WTC11 (cell line): ENCODE results near the gene TF. TPM values are rescaled to one million over a fixed set of nuclear protein-coding genes. Genes with fewer than 3 reads are reported as not detected.

Source experiments
- ATAC-seq: fragments of 200-7000 bp; cut with Tn5 transposase; 2 replicates; pipeline ENCODE4 v1.10.0; 2021; ENCODE audit warnings: mild to moderate bottlenecking, moderate library complexity
- CTCF ChIA-PET: fragments of 300-600 bp; sonication (Branson Sonifier 250); formaldehyde crosslinking; loops from one replicate; lab custom pipeline; 2021; ENCODE audit warnings: antibody characterized with exemption; lab: Charles Lee
- POLR2A ChIA-PET: fragments of 350-600 bp; sonication (Branson Sonifier 250); formaldehyde crosslinking; loops from one replicate; lab custom pipeline; 2021; ENCODE audit warnings: antibody characterized with exemption; lab: Charles Lee
- DNase-seq: peaks from one replicate; pipeline ENCODE4 v3.0.0; 2021; ENCODE audit warnings: low spot score
- H3K27ac Mint-ChIP-seq: 2 replicates; pipeline ENCODE4 v1.8.0; 2021; ENCODE audit warnings: mixed read lengths
- H3K27me3 Mint-ChIP-seq: 2 replicates; pipeline ENCODE4 v1.8.0; 2021; ENCODE audit warnings: low read depth, mild to moderate bottlenecking, moderate library complexity, mixed read lengths
- H3K36me3 Mint-ChIP-seq: 2 replicates; pipeline ENCODE4 v1.8.0; 2021; ENCODE audit warnings: mixed read lengths
- H3K4me1 Mint-ChIP-seq: 2 replicates; pipeline ENCODE4 v1.8.0; 2022; ENCODE audit warnings: mixed read lengths
- H3K4me3 Mint-ChIP-seq: 2 replicates; pipeline ENCODE4 v1.8.0; 2021; ENCODE audit warnings: mild to moderate bottlenecking, moderate library complexity, mixed read lengths
- H3K9me3 Mint-ChIP-seq: 2 replicates; pipeline ENCODE4 v1.8.0; 2021; ENCODE audit warnings: mixed read lengths
- ARID4B ChIP-seq: sonication (generic); formaldehyde crosslinking; IDR thresholded peaks from 2 replicates; pipeline ENCODE4 v1.8.0; 2023; ENCODE audit warnings: missing genetic modification reagents, mild to moderate bottlenecking, borderline replicate concordance
- CREB1 ChIP-seq: sonication (generic); formaldehyde crosslinking; IDR thresholded peaks from 2 replicates; pipeline ENCODE4 v1.8.0; 2023; ENCODE audit warnings: mild to moderate bottlenecking, missing genetic modification reagents
- CTCF ChIP-seq: fragments of 200-600 bp; IDR thresholded peaks from 2 replicates; pipeline ENCODE4 v1.8.0; 2022; ENCODE audit warnings: antibody characterized with exemption
- ELF4 ChIP-seq: sonication (generic); formaldehyde crosslinking; IDR thresholded peaks from 2 replicates; pipeline ENCODE4 v1.8.1; 2022; ENCODE audit warnings: low read depth, mild to moderate bottlenecking, moderate library complexity, missing genetic modification reagents
- IRF1 ChIP-seq: sonication (generic); formaldehyde crosslinking; IDR thresholded peaks from 2 replicates; pipeline ENCODE4 v1.8.0; 2023; ENCODE audit warnings: missing genetic modification reagents
- MXD4 ChIP-seq: fragments of 250-450 bp; sonication (Bioruptor Pico); IDR thresholded peaks from 2 replicates; pipeline ENCODE4 v1.8.0; 2021; ENCODE audit warnings: mild to moderate bottlenecking, moderate library complexity, borderline replicate concordance
- NR2C2 ChIP-seq: sonication (generic); formaldehyde crosslinking; IDR thresholded peaks from 2 replicates; pipeline ENCODE4 v1.8.0; 2022; ENCODE audit warnings: mild to moderate bottlenecking, missing genetic modification reagents
- TP53 ChIP-seq: sonication (generic); formaldehyde crosslinking; IDR thresholded peaks from 2 replicates; pipeline ENCODE4 v1.8.1; 2023; ENCODE audit warnings: mild to moderate bottlenecking, missing genetic modification reagents
- ZNF121 ChIP-seq: sonication (generic); formaldehyde crosslinking; IDR thresholded peaks from 2 replicates; pipeline ENCODE4 v1.8.0; 2023; ENCODE audit warnings: missing genetic modification reagents
- ZNF396 ChIP-seq: fragments of 250-450 bp; sonication (Bioruptor Pico); IDR thresholded peaks from 2 replicates; pipeline ENCODE4 v1.8.0; 2021; ENCODE audit warnings: mild to moderate bottlenecking, moderate library complexity, borderline replicate concordance
- total RNA-seq: library from RNA; stranded (reverse); gene quantifications from 3 replicates; pipeline ENCODE4 v1.2.3, GENCODE V29; 2021
- TF ChIP-seq, protein P1 (sequence below): fragments of 250-450 bp; sonication (Bioruptor Pico); IDR thresholded peaks from 2 replicates; pipeline ENCODE4 v1.9.0; 2021; ENCODE audit warnings: mild to moderate bottlenecking, borderline replicate concordance
- TF ChIP-seq, protein P2 (sequence below): sonication (generic); formaldehyde crosslinking; IDR thresholded peaks from 2 replicates; pipeline ENCODE4 v1.8.0; 2022; ENCODE audit warnings: mild to moderate bottlenecking, missing genetic modification reagents
- TF ChIP-seq, protein P3 (sequence below): fragments of 250-450 bp; sonication (Bioruptor Pico); IDR thresholded peaks from 2 replicates; pipeline ENCODE4 v1.8.0; 2021; ENCODE audit warnings: mild to moderate bottlenecking

TF gene
- total RNA-seq, 1 experiment from 2014 or later = 9.3 TPM

GRCh38 chr3:133838296-133838789 is 92.2 kb downstream of the TF start (continued):
- TF ChIP-seq, protein P1, sequence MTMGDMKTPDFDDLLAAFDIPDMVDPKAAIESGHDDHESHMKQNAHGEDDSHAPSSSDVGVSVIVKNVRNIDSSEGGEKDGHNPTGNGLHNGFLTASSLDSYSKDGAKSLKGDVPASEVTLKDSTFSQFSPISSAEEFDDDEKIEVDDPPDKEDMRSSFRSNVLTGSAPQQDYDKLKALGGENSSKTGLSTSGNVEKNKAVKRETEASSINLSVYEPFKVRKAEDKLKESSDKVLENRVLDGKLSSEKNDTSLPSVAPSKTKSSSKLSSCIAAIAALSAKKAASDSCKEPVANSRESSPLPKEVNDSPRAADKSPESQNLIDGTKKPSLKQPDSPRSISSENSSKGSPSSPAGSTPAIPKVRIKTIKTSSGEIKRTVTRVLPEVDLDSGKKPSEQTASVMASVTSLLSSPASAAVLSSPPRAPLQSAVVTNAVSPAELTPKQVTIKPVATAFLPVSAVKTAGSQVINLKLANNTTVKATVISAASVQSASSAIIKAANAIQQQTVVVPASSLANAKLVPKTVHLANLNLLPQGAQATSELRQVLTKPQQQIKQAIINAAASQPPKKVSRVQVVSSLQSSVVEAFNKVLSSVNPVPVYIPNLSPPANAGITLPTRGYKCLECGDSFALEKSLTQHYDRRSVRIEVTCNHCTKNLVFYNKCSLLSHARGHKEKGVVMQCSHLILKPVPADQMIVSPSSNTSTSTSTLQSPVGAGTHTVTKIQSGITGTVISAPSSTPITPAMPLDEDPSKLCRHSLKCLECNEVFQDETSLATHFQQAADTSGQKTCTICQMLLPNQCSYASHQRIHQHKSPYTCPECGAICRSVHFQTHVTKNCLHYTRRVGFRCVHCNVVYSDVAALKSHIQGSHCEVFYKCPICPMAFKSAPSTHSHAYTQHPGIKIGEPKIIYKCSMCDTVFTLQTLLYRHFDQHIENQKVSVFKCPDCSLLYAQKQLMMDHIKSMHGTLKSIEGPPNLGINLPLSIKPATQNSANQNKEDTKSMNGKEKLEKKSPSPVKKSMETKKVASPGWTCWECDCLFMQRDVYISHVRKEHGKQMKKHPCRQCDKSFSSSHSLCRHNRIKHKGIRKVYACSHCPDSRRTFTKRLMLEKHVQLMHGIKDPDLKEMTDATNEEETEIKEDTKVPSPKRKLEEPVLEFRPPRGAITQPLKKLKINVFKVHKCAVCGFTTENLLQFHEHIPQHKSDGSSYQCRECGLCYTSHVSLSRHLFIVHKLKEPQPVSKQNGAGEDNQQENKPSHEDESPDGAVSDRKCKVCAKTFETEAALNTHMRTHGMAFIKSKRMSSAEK = no peak
- TF ChIP-seq, protein P2, sequence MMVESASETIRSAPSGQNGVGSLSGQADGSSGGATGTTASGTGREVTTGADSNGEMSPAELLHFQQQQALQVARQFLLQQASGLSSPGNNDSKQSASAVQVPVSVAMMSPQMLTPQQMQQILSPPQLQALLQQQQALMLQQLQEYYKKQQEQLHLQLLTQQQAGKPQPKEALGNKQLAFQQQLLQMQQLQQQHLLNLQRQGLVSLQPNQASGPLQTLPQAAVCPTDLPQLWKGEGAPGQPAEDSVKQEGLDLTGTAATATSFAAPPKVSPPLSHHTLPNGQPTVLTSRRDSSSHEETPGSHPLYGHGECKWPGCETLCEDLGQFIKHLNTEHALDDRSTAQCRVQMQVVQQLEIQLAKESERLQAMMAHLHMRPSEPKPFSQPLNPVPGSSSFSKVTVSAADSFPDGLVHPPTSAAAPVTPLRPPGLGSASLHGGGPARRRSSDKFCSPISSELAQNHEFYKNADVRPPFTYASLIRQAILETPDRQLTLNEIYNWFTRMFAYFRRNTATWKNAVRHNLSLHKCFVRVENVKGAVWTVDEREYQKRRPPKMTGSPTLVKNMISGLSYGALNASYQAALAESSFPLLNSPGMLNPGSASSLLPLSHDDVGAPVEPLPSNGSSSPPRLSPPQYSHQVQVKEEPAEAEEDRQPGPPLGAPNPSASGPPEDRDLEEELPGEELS (CRISPR knock-in tag) = no peak
- no peak for TF ChIP-seq CTCF
- TF ChIP-seq MXD4 (CRISPR knock-in tag) = no peak
- no peak for TF ChIP-seq ELF4
- TF ChIP-seq, all 79 proteins: peak for 0

DNA sequence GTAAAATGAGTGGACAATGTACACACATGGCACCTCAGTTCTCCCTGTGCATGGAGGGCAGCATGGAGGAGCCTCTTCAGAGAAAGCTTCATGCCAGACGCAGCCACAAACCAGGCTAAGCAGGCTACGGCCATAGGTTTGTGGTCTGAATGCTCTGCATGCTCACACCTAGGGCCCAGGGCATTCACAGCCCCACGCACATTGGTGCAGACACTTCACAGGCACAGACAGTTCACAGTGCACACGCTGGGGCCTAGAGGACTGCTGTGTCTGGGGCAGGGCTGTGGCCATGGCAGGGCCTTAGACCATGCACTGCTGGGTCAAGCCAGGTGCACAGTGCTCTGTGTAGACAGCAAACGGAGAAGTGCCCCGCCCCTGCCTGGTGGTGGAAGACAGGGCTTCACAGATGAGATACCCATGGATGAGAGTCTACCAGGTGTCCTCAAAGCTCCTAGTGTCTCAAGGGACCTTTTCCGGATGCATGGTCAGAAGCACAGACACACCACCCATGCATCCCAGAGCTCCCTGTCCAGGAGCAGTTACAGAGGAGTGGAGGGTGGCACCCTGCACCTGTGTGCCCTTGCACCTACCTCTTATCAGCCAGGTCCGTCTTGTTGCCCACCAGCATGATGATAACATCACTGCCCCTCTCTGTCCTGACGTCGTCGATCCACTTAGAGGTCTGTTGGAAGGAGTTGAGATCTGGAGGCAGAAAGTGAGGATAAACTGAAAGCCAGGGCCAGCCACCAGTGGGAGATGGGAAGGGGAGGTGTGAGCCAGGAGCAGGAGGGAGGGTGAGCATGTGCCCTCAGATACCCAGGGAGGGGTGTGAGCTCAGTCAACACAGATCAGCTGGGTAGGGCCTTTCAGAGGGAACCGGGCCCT is 93.0 kb downstream of the TF start:
- H3K9me3 Mint-ChIP-seq = no peaks in the 10 kb centered on the region
- H3K27me3 Mint-ChIP-seq = no peaks in the 10 kb centered on the region
- CTCF ChIA-PET = no interaction called here
- H3K4me1 Mint-ChIP-seq = no peaks in the 10 kb centered on the region
- POLR2A ChIA-PET = no interaction called here
- DNase-seq (no peak), ATAC-seq (no peak)
- no peak overlapping the region for H3K27ac Mint-ChIP-seq
- H3K36me3 Mint-ChIP-seq = no peaks in the 10 kb centered on the region
- TF ChIP-seq, protein P3, sequence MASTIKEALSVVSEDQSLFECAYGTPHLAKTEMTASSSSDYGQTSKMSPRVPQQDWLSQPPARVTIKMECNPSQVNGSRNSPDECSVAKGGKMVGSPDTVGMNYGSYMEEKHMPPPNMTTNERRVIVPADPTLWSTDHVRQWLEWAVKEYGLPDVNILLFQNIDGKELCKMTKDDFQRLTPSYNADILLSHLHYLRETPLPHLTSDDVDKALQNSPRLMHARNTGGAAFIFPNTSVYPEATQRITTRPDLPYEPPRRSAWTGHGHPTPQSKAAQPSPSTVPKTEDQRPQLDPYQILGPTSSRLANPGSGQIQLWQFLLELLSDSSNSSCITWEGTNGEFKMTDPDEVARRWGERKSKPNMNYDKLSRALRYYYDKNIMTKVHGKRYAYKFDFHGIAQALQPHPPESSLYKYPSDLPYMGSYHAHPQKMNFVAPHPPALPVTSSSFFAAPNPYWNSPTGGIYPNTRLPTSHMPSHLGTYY = no peak
- TF ChIP-seq CREB1 = no peak
- TF ChIP-seq IRF1 (CRISPR knock-in tag) = no peak
- no peak overlapping the region for H3K4me3 Mint-ChIP-seq

- Mint-ChIP-seq H3K27ac (no peak overlapping the region), H3K4me3 (no peak overlapping the region), H3K4me1 (no peaks in the 10 kb centered on the region), H3K36me3 (no peaks in the 10 kb centered on the region), H3K9me3 (no peaks in the 10 kb centered on the region), H3K27me3 (no peaks in the 10 kb centered on the region)
- ChIA-PET CTCF (no interaction called here), POLR2A (interaction anchor here (0.6 kb wide), 1 partner anchor 701 kb away, joined by 3 read pairs; no protein-coding TSS in a partner anchor)
- ATAC-seq (no peak), DNase-seq (no peak)
- TF ChIP-seq ZNF121 (no peak), NR2C2 (no peak), ZNF396 (CRISPR knock-in tag) (no peak), ARID4B (CRISPR knock-in tag) (no peak), TP53 (no peak)
Measured at GRCh38 chr3:133840055-133840737, 94.0 kb downstream of the TF start.
